Keratinocyte (primary cell): Measurements from ENCODE around the gene ZNF689. TPM values are rescaled to one million over a fixed set of nuclear protein-coding genes. Genes with fewer than 3 reads are reported as not detected.

Experiments used
- DNase-seq: peaks from one replicate; pipeline ENCODE4 v3.0.0-alpha.2; 2011; ENCODE audit warnings: low read depth, missing footprints, low spot score
- FAIRE-seq: peaks from 2 replicates; lab custom pipeline; 2011; peaks lifted over from hg19 to GRCh38; lab: Jason Lieb, UNC
- H2AFZ ChIP-seq: 2 replicates; pipeline ENCODE4 v1.6.0; 2012; ENCODE audit warnings: low read length, control low read depth, inconsistent platforms; ENCODE audit not compliant: control insufficient read depth
- H3K27ac ChIP-seq: 2 replicates; pipeline ENCODE4 v1.5.1; 2011; ENCODE audit warnings: low read length; ENCODE audit not compliant: control insufficient read depth, insufficient read depth
- H3K27me3 ChIP-seq: 3 replicates; pipeline ENCODE4 v1.6.0; 2011; ENCODE audit warnings: low read length; ENCODE audit not compliant: control insufficient read depth, insufficient read depth; ENCODE audit errors: extremely low read depth
- H3K36me3 ChIP-seq, 2 experiments: 2 replicates in 1 of 2; 3 replicates in 1 of 2; pipeline ENCODE4 v1.5.1; 2011; ENCODE audit warnings: low read length in 2 of 2, mild to moderate bottlenecking in 1 of 2; ENCODE audit not compliant: control insufficient read depth in 2 of 2, insufficient read depth in 2 of 2; ENCODE audit errors: extremely low read depth in 1 of 2
- H3K4me1 ChIP-seq: 3 replicates; pipeline ENCODE4 v1.5.1; 2011; ENCODE audit warnings: low read length; ENCODE audit not compliant: control insufficient read depth, insufficient read depth; ENCODE audit errors: extremely low read depth
- H3K4me2 ChIP-seq: 3 replicates; pipeline ENCODE4 v1.6.0; 2011; ENCODE audit warnings: low read depth, low read length; ENCODE audit not compliant: control insufficient read depth, insufficient read depth; ENCODE audit errors: extremely low read depth
- H3K4me3 ChIP-seq, 3 experiments: fragments of 200-600 bp in 1 of 3; sonication (generic) in 1 of 3; 2 replicates in 2 of 3; 3 replicates in 1 of 3; pipeline ENCODE4 v1.5.1; 2011 to 2016; ENCODE audit warnings: low read length in 3 of 3, mild to moderate bottlenecking in 3 of 3, control low read depth in 2 of 3, inconsistent platforms in 1 of 3, low read depth in 1 of 3, mixed read lengths in 1 of 3, mixed run types in 1 of 3, moderate library complexity in 1 of 3; ENCODE audit not compliant: control insufficient read depth in 2 of 3, insufficient read depth in 2 of 3; ENCODE audit errors: extremely low read depth in 1 of 3
- H3K79me2 ChIP-seq: 2 replicates; pipeline ENCODE4 v1.6.0; 2012; ENCODE audit warnings: low read length; ENCODE audit not compliant: control insufficient read depth, insufficient read depth
- H3K9ac ChIP-seq: 3 replicates; pipeline ENCODE4 v1.6.0; 2011; ENCODE audit warnings: low read length; ENCODE audit not compliant: control insufficient read depth, insufficient read depth; ENCODE audit errors: extremely low read depth
- H3K9me1 ChIP-seq: 3 replicates; pipeline ENCODE4 v1.6.0; 2011; ENCODE audit warnings: low read length; ENCODE audit not compliant: control insufficient read depth, insufficient read depth; ENCODE audit errors: extremely low read depth
- H3K9me3 ChIP-seq: 2 replicates; pipeline ENCODE4 v1.5.1; 2012; ENCODE audit warnings: low read depth, low read length; ENCODE audit not compliant: control insufficient read depth
- H4K20me1 ChIP-seq: 3 replicates; pipeline ENCODE4 v1.6.0; 2011; ENCODE audit warnings: low read length; ENCODE audit not compliant: control insufficient read depth, insufficient read depth; ENCODE audit errors: extremely low read depth
- EZH2 ChIP-seq: IDR thresholded peaks from one replicate; pipeline ENCODE4 v1.6.1; 2012; ENCODE audit warnings: inconsistent platforms, mild to moderate bottlenecking, low read length, moderate library complexity
- dilution Hi-C: fragments of 300-500 bp; cut with MboI; formaldehyde crosslinking; loops from one replicate; pipeline ENCODE4 v1.7.0; 2020; ENCODE audit warnings: low sequenced_read_pairs; ENCODE audit not compliant: extremely low pct_ligation_motif_present
- polyA plus RNA-seq, 5 experiments: library from polyadenylated mRNA; depleted of rRNA in 3 of 5; stranded (reverse) in 3 of 5; stranded (forward) in 1 of 5; unstranded in 1 of 5; fragments of >200 nt; gene quantifications; 1 replicate in 1 of 5; 2 replicates in 3 of 5; 3 replicates in 1 of 5; pipeline versions ENCODE4 v1.2.1 to v1.2.3, GENCODE V29; 2011 to 2012; ENCODE audit warnings: missing spikeins in 2 of 5, low read depth in 1 of 5, low replicate concordance in 1 of 5
- TF ChIP-seq, protein P1 (sequence below), 3 experiments: IDR thresholded peaks in 1 of 3; conservative IDR thresholded peaks in 1 of 3; optimal IDR thresholded peaks in 1 of 3; 2 replicates in 2 of 3; 3 replicates in 1 of 3; pipeline versions ENCODE3 to v1.5.1; 2011; ENCODE audit warnings: low read length in 3 of 3, mild to moderate bottlenecking in 3 of 3, moderate library complexity in 2 of 3, control low read depth in 1 of 3, inconsistent platforms in 1 of 3; ENCODE audit not compliant: insufficient read depth in 2 of 3; ENCODE audit errors: extremely low read depth in 1 of 3

ZNF689 gene
- polyA plus RNA-seq, 1 donor (not counting 4 experiments of a cell fraction or from before 2014, with no cell fraction given) = 3.3 TPM

DNA sequence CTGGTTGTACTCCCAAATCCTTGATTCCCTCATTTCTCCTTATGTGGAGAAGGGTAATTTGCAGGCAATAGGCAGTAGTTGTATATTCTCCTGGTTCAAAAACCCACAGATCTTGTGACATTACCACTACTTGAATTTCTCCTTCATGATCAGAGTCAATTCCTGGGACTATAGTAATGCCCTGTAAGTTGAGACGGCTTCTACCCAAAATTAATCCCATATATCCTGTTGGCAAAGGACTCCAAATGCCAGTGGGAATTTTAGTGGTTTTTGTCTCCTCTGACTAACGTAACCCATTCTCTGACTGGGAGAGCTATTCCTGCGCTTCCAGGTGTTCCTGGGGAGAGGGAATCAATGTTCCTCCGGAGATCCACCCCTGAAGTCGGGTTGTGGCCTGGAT lies 11.6 kb upstream of the ZNF689 start:
- no peaks in the 10 kb centered on the region for H3K9me1 ChIP-seq
- dilution Hi-C loops = no loop called here
- H3K36me3 ChIP-seq = no peaks in the 10 kb centered on the region
- H2AFZ ChIP-seq = no peak overlapping the region
- no peak overlapping the region for H3K27ac ChIP-seq
- no peaks in the 10 kb centered on the region for H3K27me3 ChIP-seq
- H3K4me1 ChIP-seq = peaks cover 11% of the 10 kb centered on the region
- H3K4me2 ChIP-seq = no peak overlapping the region
- TF ChIP-seq EZH2 = no peak
- TF ChIP-seq, protein P1, sequence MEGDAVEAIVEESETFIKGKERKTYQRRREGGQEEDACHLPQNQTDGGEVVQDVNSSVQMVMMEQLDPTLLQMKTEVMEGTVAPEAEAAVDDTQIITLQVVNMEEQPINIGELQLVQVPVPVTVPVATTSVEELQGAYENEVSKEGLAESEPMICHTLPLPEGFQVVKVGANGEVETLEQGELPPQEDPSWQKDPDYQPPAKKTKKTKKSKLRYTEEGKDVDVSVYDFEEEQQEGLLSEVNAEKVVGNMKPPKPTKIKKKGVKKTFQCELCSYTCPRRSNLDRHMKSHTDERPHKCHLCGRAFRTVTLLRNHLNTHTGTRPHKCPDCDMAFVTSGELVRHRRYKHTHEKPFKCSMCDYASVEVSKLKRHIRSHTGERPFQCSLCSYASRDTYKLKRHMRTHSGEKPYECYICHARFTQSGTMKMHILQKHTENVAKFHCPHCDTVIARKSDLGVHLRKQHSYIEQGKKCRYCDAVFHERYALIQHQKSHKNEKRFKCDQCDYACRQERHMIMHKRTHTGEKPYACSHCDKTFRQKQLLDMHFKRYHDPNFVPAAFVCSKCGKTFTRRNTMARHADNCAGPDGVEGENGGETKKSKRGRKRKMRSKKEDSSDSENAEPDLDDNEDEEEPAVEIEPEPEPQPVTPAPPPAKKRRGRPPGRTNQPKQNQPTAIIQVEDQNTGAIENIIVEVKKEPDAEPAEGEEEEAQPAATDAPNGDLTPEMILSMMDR (optimal IDR thresholded peaks at IDR 0.05 in 1 of 3, IDR thresholded peaks at IDR 0.05 in 1 of 3, conservative IDR thresholded peaks at IDR 0.05 in 1 of 3; ENCODE audit: extremely low read depth in 1 of 3, insufficient read depth in 2 of 3, low read length in 3 of 3) = no peak
- H3K4me3 ChIP-seq = no peak overlapping the region
- no peak overlapping the region for H3K9ac ChIP-seq
- no peak for DNase-seq
- no peak for FAIRE-seq
- no peaks in the 10 kb centered on the region for H3K79me2 ChIP-seq
- H3K9me3 ChIP-seq = peaks cover 7% of the 10 kb centered on the region
- H4K20me1 ChIP-seq = no peaks in the 10 kb centered on the region

DNA sequence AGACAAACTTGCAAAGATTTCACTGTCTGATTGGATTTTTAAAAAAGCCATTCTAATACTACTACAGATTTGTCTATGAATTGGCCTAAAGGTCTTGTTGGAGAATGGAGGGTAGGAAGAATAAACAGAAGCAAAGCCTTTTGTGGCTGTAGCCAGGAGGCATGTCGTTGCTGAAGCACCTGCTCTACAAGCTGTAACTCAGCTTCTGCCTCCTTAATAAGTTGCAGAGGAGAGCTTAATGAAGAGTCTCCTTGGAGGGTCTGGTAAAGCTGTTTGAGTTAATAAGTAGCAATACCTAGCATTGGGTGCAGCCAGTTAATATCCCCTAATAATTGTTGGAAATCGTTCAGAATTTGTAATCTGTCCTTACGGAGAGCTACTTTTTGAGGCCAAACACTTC lies 10.0 kb upstream of the ZNF689 start:
- TF ChIP-seq, protein P1 (optimal IDR thresholded peaks at IDR 0.05 in 1 of 3, IDR thresholded peaks at IDR 0.05 in 1 of 3, conservative IDR thresholded peaks at IDR 0.05 in 1 of 3; ENCODE audit: extremely low read depth in 1 of 3, insufficient read depth in 2 of 3, low read length in 3 of 3) = no peak
- TF ChIP-seq EZH2 = no peak
- DNase-seq (no peak), FAIRE-seq (no peak)
- Histone ChIP-seq H3K9ac (no peak overlapping the region), H3K9me1 (no peaks in the 10 kb centered on the region), H3K36me3 (no peaks in the 10 kb centered on the region), H3K27me3 (no peaks in the 10 kb centered on the region), H3K4me2 (no peak overlapping the region), H3K9me3 (peaks cover 10% of the 10 kb centered on the region), H2AFZ (no peak overlapping the region), H4K20me1 (no peaks in the 10 kb centered on the region), H3K4me1 (peaks cover 11% of the 10 kb centered on the region), H3K4me3 (no peak overlapping the region), H3K27ac (no peak overlapping the region), H3K79me2 (no peaks in the 10 kb centered on the region)
- dilution Hi-C loops = no loop called here
